Measurements from ENCODE around the gene CAND2.
"Not testable (repeated sequence)": the region's sequence is repeated elsewhere in the genome, so short reads cannot be mapped to it uniquely, and the experiment has no call there.

Gene CAND2

GRCh38 chr3:12842469-12842868, 46.0 kb downstream of the CAND2 start:
- H3K4me3 ChIP-seq (replicated peaks in 1 of 2; ENCODE audit: low read depth in 2 of 2, low read length in 2 of 2), result no peak overlapping the region
- TF ChIP-seq, protein P1, sequence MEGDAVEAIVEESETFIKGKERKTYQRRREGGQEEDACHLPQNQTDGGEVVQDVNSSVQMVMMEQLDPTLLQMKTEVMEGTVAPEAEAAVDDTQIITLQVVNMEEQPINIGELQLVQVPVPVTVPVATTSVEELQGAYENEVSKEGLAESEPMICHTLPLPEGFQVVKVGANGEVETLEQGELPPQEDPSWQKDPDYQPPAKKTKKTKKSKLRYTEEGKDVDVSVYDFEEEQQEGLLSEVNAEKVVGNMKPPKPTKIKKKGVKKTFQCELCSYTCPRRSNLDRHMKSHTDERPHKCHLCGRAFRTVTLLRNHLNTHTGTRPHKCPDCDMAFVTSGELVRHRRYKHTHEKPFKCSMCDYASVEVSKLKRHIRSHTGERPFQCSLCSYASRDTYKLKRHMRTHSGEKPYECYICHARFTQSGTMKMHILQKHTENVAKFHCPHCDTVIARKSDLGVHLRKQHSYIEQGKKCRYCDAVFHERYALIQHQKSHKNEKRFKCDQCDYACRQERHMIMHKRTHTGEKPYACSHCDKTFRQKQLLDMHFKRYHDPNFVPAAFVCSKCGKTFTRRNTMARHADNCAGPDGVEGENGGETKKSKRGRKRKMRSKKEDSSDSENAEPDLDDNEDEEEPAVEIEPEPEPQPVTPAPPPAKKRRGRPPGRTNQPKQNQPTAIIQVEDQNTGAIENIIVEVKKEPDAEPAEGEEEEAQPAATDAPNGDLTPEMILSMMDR (IDR thresholded peaks at IDR 0.05; ENCODE audit: low read depth, low read length), result no peak
- DNase-seq (ENCODE audit: low read depth in 2 of 2), result no peak

DNA sequence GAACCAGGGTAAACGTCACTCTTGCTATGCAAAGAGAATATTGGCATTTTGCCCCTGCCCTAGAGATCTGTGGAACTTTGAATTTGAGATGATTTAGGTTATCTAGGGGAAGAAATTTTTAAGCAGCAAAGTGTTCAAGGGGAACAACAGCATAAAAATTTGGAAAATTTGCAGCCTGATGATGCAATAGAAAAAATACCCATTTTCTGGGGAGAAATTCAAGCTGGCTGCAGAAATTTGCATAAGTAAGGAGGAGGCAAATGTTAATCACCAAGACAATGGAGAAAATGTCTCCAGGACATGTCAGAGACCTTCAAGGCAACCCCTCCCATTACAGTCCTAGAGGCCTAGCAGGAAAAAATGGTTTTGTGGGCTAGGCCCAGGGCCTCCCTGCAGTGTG, 49.3 kb downstream of the CAND2 start:
- TF ChIP-seq, protein P1 (IDR thresholded peaks at IDR 0.05; ENCODE audit: low read depth, low read length), result no peak
- H3K4me3 ChIP-seq (replicated peaks in 1 of 2; ENCODE audit: low read depth in 2 of 2, low read length in 2 of 2), result no peak overlapping the region
- DNase-seq (ENCODE audit: low read depth in 2 of 2), result no peak

- no peak for DNase-seq (ENCODE audit: low read depth in 2 of 2)
- H3K4me3 ChIP-seq (replicated peaks in 1 of 2; ENCODE audit: low read depth in 2 of 2, low read length in 2 of 2), result no peak overlapping the region
- TF ChIP-seq, protein P1 (IDR thresholded peaks at IDR 0.05; ENCODE audit: low read depth, low read length), result no peak
Observed at GRCh38 chr3:12852201-12852600, 55.7 kb downstream of the CAND2 start.

DNA sequence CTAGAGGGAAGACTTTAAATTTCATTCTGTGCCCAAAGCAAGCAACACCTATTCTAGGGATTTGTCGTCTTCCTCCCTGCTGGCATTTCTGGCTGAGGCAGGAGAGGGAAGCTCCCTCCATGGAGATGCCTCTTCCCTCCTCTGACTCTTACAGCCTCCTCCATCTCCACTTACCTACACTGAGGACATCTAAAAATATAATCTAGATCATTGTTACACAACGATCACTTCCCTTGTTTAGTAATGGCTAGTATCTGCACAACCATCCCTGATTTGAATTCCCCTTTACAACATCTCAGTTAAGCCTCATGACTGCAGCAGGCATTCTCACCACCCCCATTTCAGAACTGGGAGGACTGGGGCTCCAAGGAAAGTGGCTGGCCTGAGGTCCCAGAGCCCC, 57.4 kb downstream of the CAND2 start:
- DNase-seq (ENCODE audit: low read depth in 2 of 2); H3K4me3 ChIP-seq (replicated peaks in 1 of 2; ENCODE audit: low read depth in 2 of 2, low read length in 2 of 2): not testable (repeated sequence)

- no peak overlapping the region for H3K4me3 ChIP-seq (replicated peaks in 1 of 2; ENCODE audit: low read depth in 2 of 2, low read length in 2 of 2)
- no peak for DNase-seq (ENCODE audit: low read depth in 2 of 2)
- TF ChIP-seq, protein P1 (IDR thresholded peaks at IDR 0.05; ENCODE audit: low read depth, low read length), result no peak
Observed at GRCh38 chr3:12854565-12854964, 58.1 kb downstream of the CAND2 start.

GRCh38 chr3:12856626-12857025, 60.1 kb downstream of the CAND2 start:
- H3K4me3 ChIP-seq (replicated peaks in 1 of 2; ENCODE audit: low read depth in 2 of 2, low read length in 2 of 2), result no peak overlapping the region
- TF ChIP-seq, protein P1 (IDR thresholded peaks at IDR 0.05; ENCODE audit: low read depth, low read length), result no peak
- DNase-seq (ENCODE audit: low read depth in 2 of 2), result no peak

DNA sequence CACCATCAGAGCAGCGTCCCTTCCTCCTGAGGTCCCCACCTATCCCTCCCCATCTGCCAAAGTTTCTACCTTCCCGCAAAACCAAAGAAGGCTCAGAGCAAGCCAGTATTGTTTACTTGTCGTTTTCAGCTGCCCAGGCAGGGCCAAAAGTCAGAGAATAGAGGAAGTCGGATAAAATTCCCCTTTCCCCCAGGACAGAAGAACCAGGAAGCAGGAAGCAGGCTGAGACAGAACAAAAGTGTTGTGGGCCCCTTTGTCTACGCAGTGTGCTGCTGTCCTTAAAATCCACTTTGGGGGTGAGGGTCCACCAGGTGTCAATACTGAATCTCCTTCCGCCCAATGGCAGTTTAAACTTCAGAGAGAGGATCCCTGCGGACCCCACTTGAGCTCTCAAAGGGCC, 63.4 kb downstream of the CAND2 start:
- no peak for DNase-seq (ENCODE audit: low read depth in 2 of 2)
- TF ChIP-seq, protein P1 (IDR thresholded peaks at IDR 0.05; ENCODE audit: low read depth, low read length), result no peak

More for the DNA sequence above, 63.4 kb downstream of the CAND2 start:
- no peak overlapping the region for H3K4me3 ChIP-seq (replicated peaks in 1 of 2; ENCODE audit: low read depth in 2 of 2, low read length in 2 of 2)

Data from cardiac fibroblast (primary cell).